Prostate gland (tissue), 2 donors: ENCODE measurements around the gene FASTKD3.

ENCODE experiments used
- CTCF ChIP-seq, 4 experiments: fragments of 200-600 bp in 2 of 4; fragments of 450-650 bp in 2 of 4; sonication (generic) in 2 of 4; IDR thresholded peaks; 1 replicate in 3 of 4; 2 replicates in 1 of 4; pipeline ENCODE4 v1.5.1; 2016 to 2019; ENCODE audit warnings: antibody characterized with exemption in 4 of 4, mild to moderate bottlenecking in 2 of 4, moderate library complexity in 2 of 4
- POLR2A ChIP-seq: fragments of 450-650 bp; IDR thresholded peaks from one replicate; pipeline ENCODE4 v1.6.1; 2016; ENCODE audit warnings: antibody characterized with exemption, mild to moderate bottlenecking

GRCh38 chr5:7874639-7875038 lies 5.8 kb upstream of the FASTKD3 start:
- TF ChIP-seq CTCF (IDR thresholded peaks at IDR 0.05): no peak
- no peak for TF ChIP-seq POLR2A
